Epithelial cell of prostate (primary cell): ENCODE results near the gene FLYWCH1.
"Not testable (repeated sequence)": the region's sequence is repeated elsewhere in the genome, so short reads cannot be mapped to it uniquely, and the experiment has no call there.

Experiments used
- DNase-seq: peaks from one replicate; pipeline ENCODE4 v3.0.0-alpha.2; 2011; ENCODE audit warnings: low read depth, low spot score
- H3K27ac ChIP-seq: fragments of 450-650 bp; 2 replicates; pipeline ENCODE4 v1.5.1; 2017; ENCODE audit warnings: mild to moderate bottlenecking

FLYWCH1 gene

DNA sequence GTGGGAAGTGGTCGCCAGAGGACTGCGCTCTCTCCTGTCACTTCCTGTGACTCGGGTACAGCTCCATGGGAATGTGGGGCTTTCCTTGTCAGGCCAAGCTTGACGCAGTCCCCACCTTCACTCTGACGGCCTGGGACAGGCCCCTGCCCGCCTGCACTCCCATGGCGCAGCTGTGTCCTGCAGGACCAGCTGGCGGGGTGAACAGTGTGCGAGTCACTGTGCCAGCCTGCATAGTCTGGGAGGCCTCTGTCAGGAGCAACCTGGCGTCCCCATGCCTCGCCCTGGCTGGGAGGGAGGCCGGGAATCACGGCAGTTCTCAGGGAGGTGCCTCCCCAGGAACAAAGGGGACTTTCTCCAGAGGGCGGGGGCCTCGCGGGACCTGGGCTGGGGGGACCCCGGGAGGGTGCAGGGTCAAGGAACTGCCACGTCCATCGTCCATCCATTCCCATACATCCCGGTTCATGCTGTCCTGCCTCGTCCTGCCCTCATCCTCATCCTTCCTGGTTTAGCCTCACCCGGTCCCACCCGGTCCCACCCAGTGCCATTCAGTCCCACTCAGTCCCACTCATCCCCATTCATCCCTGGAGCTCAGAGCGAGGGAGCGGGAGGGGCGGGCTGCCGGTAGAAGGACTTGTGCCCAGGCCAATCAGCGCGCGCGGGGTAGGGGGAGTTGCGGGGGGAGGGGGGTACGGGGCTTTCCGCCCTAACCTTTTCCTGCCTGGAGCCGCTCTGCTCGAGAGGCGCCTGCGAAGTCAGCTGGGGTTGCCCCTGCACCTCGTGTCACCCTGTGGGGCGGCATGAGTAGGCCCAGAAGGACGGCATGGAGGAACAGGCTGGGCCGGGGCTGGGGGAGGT is 13.4 kb downstream of the FLYWCH1 start:
- peak overlapping the region; percentile 74 for H3K27ac ChIP-seq
- no peak for DNase-seq

DNA sequence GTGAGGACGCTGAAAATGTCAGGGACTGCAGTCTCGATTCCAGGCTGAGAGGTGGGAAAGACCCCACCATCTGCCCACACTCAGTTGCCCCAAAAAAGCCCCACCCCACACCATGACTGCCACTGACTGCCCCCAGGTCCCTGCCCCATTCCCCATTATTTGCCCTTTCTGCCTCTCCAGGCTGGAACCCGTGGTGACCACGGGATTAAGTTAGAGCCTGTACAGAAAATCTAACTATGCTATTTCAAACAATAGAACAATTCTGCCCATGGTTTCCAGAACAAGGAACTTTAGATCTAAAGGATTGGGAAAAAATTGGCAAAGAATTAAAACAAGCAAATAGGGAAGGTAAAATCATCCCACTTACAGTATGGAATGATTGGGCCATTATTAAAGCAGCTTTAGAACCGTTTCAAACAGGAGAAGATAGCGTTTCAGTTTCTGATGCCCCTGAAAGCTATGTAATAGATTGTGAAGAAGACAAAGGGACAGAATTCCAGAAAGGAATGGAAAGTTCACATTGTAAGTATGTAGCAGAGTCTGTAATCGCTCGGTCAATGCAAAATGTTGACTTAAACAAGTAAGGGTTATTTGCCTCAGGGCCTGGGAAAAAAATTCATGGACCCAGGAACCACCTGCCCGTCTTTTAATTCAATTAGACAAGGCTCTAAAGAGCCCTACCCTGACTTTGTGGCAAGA is 14.4 kb downstream of the FLYWCH1 start:
- no peak for DNase-seq
- peak overlapping the region; percentile 74 for H3K27ac ChIP-seq

DNA sequence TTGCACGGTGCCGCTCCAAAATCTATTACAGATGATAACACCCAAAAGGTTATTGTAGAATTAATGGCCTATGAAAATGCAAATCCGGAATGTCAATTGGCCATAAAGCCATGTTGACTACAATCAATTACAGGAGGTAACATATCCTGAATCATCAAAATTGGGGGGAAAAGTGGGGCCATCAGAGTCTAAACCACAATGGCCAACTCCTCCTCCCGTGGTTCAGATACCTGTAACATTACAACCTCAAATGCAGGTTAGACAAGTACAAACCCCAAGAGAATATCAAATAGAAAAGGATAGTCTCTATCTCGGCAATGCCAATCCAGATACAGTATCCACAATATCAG is 14.9 kb downstream of the FLYWCH1 start:
- no peak for DNase-seq
- H3K27ac ChIP-seq, result no peak overlapping the region

DNA sequence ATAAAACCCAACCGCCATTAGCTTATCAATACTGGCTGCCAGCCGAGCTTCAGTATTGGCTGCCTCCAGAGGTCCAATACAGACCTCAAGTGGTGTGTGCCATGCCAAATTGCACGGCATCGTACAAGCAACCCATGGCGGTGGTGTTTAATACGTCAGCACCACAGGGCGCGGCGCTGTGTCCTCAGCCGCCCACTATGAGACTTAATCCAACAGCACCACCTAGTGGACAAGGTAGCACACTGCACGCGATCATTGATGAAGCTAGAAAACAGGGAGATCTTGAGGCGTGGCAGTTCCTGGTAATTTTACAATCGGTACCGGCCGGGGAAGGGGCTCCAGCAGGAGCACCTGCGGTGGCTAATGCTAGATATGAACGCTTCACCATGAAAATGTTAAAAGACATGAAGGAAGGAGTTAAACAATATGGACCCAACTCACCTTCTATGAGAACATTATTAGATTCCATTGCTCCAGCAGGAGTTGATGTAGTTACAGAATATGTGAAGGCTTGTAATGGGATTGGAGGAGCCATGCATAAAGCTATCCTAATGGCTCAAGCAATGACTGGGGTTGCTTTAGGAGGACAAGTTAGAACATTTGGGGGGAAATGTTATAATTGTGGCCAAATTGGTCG is 15.4 kb downstream of the FLYWCH1 start:
- no peak overlapping the region for H3K27ac ChIP-seq

DNA sequence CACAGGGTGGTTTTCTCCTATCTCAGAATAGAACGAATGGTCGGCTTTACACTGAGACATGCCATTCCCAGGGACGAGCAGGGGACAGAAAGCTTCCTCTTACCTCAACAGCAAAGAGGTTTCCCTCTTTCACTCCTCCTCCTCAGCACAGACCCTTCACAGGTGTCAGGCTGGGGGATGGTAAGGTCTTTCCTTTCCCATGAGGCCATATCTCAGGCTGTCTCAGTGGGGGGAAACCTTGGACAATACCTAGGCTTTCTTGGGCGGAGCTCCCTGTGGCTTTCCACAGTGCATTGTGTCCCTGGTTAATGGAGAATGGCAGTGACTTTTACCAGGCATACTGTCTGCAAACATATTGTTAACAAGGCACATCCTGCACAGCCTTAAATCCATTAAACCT is 16.4 kb downstream of the FLYWCH1 start:
- H3K27ac ChIP-seq, DNase-seq: not testable (repeated sequence)

More for the DNA sequence above, 15.4 kb downstream of the FLYWCH1 start:
- DNase-seq, result no peak

DNA sequence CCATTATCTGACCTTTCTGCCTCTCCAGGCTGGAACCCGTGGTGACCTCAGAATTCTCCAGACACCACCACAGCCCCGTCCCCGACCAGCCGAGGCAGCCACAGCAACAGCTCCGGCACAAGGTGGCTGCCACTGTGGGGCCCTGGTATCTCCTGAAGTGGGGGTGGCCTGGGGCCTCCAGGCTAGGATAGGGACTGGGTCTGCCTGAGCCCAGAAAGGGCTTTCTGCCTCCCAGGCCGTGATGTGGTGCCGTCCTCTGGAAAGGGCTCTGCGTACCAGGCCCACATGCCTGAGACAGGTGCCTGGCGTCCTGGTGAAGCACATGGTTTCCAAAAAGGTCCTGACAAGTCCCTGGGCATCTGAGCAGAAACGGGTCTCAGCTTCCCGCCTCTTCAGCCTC is 17.1 kb downstream of the FLYWCH1 start:
- H3K27ac ChIP-seq, result no peak overlapping the region
- DNase-seq, result no peak

DNA sequence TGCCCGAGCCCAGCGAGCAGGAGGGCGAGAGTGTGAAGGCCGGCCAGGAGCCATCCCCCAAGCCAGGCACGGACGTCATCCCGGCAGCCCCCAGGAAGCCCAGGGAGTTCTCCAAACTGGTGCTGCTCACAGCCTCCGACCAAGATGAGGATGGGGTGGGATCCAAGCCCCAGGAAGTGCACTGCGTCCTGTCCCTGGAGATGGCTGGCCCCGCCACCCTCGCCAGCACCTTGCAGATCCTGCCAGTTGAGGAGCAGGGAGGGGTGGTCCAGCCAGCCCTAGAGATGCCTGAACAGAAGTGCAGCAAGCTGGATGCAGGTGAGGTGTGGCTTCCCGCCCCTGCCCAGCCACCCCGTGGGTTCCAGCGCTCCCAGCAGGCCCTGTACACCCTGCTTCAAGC is 18.0 kb downstream of the FLYWCH1 start:
- no peak overlapping the region for H3K27ac ChIP-seq
- DNase-seq, result no peak

DNA sequence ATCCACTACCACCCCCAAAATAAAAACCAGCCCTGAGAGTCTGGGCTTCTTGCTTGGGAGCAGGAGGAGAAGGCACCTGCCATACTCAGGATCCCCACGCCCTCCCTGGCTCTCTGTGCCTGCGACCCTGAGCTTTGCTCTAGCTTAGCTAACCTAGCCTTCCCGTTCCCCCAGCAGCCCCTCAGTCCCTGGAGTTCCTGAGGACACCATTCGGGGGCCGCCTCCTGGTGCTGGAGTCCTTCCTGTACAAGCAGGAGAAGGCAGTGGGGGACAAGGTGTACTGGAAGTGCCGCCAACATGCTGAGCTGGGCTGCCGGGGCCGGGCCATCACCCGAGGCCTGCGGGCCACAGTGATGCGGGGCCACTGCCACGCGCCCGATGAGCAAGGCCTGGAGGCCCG is 18.5 kb downstream of the FLYWCH1 start:
- no peak overlapping the region for H3K27ac ChIP-seq
- no peak for DNase-seq

DNA sequence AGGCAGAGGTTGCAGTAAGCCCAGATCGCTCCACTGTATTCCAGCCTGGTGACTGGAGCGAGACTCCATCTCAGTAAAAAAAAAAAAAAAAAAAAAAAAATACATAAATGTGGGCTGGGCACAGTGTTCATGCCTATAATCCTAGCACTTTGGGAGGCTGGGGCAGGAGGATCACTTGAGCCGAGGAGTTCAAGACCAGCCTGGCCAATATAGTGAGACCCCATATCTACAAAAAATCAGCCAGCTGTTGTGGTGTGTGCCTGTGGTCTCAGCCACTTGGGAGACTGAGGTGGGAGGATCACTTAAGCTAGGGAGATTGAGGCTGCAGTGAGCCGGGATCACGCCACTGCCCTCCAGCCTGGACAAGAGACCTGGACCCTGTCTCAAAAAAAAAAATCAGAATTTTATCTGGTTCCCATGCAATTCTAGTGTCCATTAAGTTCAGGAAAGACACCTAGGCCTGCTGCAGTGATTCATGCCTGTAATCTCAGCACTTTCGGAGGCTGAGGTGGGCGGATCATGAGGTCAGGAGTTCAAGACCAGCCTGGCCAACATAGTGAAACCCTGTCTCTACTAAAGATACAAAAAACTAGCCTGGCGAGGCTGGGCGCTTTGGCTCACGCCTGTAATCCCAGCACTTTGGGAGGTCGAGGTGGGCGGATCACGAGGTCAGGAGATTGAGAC is 19.6 kb downstream of the FLYWCH1 start:
- not testable (repeated sequence) for H3K27ac ChIP-seq, DNase-seq

DNA sequence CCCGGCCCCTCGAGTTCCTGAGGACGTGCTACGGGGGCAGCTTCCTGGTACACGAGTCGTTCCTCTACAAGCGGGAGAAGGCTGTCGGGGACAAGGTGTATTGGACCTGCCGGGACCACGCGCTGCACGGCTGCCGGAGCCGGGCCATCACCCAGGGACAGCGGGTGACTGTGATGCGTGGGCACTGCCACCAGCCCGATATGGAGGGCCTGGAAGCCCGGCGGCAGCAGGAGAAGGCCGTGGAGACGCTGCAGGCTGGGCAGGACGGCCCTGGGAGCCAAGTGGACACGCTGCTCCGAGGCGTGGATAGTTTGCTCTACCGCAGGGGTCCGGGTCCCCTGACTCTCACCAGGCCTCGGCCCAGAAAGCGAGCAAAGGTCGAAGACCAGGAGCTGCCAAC is 21.4 kb downstream of the FLYWCH1 start:
- no peak for DNase-seq
- no peak overlapping the region for H3K27ac ChIP-seq

DNA sequence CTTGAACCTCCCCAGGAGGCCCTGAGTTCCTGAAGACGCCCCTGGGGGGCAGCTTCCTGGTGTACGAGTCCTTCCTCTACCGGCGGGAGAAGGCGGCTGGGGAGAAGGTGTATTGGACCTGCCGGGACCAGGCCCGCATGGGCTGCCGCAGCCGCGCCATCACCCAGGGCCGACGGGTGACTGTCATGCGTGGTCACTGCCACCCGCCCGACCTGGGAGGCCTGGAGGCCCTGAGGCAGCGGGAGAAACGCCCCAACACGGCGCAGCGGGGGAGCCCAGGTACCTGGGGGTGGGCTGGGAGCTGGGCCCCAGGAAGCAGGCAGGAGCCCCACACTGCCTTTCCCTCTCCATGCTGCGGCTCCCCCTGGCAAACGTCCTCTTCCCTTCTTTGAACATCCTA is 22.0 kb downstream of the FLYWCH1 start:
- no peak for DNase-seq
- no peak overlapping the region for H3K27ac ChIP-seq

DNA sequence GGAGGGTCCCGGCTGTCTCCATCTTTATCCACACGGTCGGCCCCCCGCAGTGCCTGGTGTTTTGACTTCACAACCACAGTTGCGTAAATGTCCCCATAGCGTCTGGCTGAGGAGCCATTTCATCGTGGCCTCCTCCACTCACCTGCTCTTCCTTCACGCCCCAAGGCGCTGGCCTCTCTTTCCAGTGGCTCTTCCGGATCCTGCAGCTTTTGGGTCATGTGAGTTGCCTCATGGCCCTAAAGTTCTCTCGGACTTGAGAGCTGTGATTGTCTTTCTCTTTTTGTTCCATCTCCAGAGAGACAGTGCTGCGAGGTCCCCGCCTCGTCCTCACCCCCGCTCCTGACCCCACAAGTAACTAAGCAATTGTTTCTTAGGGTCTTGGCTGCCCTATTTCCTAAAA is 22.7 kb downstream of the FLYWCH1 start:
- no peak overlapping the region for H3K27ac ChIP-seq
- no peak for DNase-seq

DNA sequence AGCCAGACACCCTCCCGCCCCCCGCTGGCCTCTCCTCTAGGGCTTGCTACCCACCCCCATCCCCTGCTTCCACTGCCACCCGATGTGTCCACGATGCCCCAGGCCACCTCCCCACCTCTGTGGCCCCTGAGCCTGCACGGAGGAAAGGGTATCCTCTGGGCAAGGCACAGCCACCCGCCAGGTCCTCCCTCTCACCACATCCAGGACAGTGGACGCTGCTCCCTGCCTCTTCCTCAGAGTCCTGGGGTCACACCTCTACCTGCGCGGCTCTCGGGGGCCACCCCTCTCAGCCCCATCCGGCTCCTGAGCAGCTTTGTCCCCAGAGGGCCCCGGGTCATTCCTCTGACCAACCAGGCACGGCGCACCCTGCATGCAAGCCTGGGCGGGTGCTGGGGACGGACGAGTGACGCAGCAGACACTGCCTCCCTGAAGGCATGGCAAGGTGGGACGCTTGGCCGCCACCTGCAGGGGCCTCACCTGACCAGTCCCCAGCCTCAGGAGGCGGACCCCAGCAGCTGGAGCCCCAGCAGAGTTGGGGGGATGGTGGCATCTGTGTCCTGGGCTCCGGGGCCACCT is 24.8 kb downstream of the FLYWCH1 start:
- no peak overlapping the region for H3K27ac ChIP-seq
- DNase-seq, result no peak

DNA sequence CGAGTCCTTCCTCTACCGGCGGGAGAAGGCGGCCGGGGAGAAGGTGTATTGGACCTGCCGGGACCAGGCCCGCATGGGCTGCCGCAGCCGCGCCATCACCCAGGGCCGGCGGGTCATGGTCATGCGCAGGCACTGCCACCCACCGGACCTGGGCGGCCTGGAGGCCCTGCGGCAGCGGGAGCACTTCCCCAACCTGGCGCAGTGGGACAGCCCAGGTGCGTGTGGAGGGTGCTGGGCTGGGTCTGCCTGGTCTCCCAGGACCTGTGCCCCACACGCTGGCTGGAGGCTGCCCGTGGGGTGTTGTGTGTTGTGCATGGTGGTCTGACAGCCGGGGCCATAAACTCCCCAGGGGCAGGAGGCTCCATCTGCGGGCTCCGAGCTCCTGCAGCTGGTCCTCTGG is 25.4 kb downstream of the FLYWCH1 start:
- DNase-seq, result no peak
- no peak overlapping the region for H3K27ac ChIP-seq

DNA sequence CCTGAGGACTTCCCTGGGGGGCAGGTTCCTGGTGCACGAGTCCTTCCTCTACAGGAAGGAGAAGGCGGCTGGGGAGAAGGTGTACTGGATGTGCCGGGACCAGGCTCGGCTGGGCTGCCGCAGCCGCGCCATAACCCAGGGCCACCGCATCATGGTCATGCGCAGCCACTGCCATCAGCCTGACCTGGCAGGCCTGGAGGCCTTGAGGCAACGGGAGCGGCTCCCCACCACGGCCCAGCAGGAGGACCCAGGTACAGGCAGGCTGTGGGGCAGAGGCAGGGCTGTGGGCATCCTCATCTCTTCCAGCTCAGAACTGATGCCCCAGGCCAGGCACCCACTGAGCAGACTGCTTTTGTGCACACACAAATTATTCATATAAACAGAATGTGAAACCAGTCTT is 26.5 kb downstream of the FLYWCH1 start:
- no peak overlapping the region for H3K27ac ChIP-seq
- DNase-seq, result no peak

DNA sequence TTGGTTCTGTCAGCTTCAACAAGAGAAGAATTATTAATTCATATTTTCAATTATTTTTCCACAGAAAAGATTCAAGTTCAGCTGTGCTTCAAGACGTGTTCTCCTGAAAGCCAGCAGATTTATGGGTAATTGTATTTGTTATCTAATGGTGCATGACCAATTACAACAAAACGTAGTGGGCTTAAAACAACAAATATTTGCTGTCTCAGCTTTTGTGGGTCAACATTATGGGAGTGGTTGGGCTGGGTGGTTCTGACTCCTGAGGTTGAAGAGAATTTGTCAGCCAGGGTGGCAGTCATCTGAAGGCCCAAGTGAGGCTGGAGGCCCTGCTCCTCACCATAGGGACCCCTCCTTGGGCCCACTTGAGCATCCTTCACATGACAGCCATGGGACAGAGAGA is 28.2 kb downstream of the FLYWCH1 start:
- no peak overlapping the region for H3K27ac ChIP-seq
- DNase-seq, result no peak

DNA sequence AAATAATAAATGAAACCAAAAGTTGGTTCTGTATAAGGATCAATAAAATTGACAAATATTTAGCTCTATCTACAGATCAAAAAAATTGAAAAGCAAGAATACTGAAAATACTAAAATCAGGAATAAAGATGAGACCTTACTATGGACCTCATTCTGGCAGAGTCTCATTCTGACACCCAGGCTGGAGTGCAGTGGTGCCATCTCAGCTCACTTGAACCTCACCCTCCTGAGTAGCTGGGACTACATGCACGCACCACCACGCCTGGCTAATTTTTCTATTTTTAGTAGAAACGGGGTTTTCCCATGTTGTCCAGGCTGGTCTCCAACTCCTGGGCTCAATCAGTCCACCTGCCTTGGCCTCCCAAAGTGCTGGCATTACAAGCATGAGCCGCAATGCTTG is 30.3 kb downstream of the FLYWCH1 start:
- no peak for DNase-seq
- H3K27ac ChIP-seq, result no peak overlapping the region

DNA sequence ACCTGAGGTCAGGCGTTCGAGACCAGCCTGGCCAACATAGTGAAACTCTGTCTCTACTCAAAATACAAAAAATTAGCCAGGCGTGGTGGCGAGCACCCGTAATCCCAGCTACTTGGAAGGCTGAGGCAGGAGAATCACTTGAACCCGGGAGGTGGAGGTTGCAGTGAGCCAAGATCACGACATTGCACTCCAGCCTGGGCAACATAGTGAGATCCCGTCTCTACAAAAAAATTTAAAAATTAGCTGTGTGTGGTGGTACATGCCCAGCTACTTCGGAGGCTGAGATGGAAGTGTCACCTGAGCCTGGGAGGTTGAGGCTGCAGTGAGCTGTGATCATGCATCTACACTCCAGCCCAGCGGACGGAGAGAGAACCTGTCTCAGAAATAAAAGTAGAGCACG is 32.0 kb downstream of the FLYWCH1 start:
- H3K27ac ChIP-seq, DNase-seq: not testable (repeated sequence)

DNA sequence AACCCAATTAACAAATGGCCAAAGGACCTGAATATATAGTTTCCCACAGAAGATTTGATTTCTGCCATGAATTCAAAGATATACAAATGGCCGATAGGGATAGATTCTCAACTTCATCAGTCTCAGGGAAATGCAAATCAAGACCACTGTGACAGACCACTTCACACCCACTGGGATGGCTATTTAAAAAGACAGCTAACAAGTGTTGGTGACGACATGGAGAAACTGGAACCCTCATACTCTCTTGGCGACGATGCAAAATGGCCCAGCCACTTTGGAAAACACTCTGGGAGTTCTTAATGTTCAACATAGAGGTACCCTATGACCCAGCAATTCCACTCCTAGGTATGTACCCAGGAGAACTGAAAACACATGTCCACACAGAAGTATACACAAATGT is 34.9 kb downstream of the FLYWCH1 start:
- no peak overlapping the region for H3K27ac ChIP-seq
- DNase-seq, result no peak
